HG02970 (cell line): ENCODE results near the gene EPHA10.

ENCODE experiments used
- ATAC-seq: cut with Tn5 transposase; IDR thresholded peaks from one replicate; pipeline ENCODE4 v1.9.1; 2021; ENCODE audit warnings: mild to moderate bottlenecking, moderate library complexity, moderate number of reproducible peaks; ENCODE audit not compliant: unreplicated experiment, low FRiP score

The EPHA10 gene

GRCh38 chr1:37682334-37682987 is 82.5 kb downstream of the EPHA10 start:
- no peak for ATAC-seq

- no peak for ATAC-seq
These were observed 84.0 kb downstream of the EPHA10 start for GRCh38 chr1:37680933-37681332.

GRCh38 chr1:37677808-37678207 is 87.1 kb downstream of the EPHA10 start:
- no peak for ATAC-seq

- ATAC-seq, result no peak
These were observed 87.8 kb downstream of the EPHA10 start for GRCh38 chr1:37677143-37677439.

- ATAC-seq, result no peak
These were observed 88.4 kb downstream of the EPHA10 start for GRCh38 chr1:37676281-37677142.

GRCh38 chr1:37673920-37674319 is 91.0 kb downstream of the EPHA10 start:
- no peak for ATAC-seq

- ATAC-seq, result no peak
These were observed 92.6 kb downstream of the EPHA10 start for GRCh38 chr1:37672136-37672870.

- ATAC-seq, result no peak
These were observed 93.7 kb downstream of the EPHA10 start for GRCh38 chr1:37671261-37671660.

GRCh38 chr1:37670133-37670532 is 94.8 kb downstream of the EPHA10 start:
- no peak for ATAC-seq

GRCh38 chr1:37667023-37667671 is 97.8 kb downstream of the EPHA10 start:
- no peak for ATAC-seq

- ATAC-seq, result no peak
These were observed 98.6 kb downstream of the EPHA10 start for GRCh38 chr1:37666241-37666867.
